PC-3 (cell line): ENCODE measurements around the gene UCK2.
A peak's percentile ranks its signal among the peaks of the same experiment; 100 is the strongest.

Experiments used
- EZH2 ChIP-seq: fragments of 300-600 bp; sonication (generic); IDR thresholded peaks from one replicate; pipeline ENCODE4 v1.6.1; 2017; ENCODE audit warnings: antibody characterized with exemption, mild to moderate bottlenecking, low read length; ENCODE audit not compliant: unreplicated experiment
- EZH2phosphoT487 ChIP-seq: fragments of 300-600 bp; sonication (generic); IDR thresholded peaks from 2 replicates; pipeline ENCODE4 v1.6.1; 2018; ENCODE audit warnings: mild to moderate bottlenecking, antibody characterized with exemption, low read length, borderline replicate concordance
- TF ChIP-seq, protein P1 (sequence below): fragments of 300-600 bp; sonication (generic); conservative IDR thresholded peaks from 2 replicates; pipeline ENCODE4 v1.5.1; 2017; ENCODE audit warnings: antibody characterized with exemption, low read depth, mild to moderate bottlenecking, low read length

DNA sequence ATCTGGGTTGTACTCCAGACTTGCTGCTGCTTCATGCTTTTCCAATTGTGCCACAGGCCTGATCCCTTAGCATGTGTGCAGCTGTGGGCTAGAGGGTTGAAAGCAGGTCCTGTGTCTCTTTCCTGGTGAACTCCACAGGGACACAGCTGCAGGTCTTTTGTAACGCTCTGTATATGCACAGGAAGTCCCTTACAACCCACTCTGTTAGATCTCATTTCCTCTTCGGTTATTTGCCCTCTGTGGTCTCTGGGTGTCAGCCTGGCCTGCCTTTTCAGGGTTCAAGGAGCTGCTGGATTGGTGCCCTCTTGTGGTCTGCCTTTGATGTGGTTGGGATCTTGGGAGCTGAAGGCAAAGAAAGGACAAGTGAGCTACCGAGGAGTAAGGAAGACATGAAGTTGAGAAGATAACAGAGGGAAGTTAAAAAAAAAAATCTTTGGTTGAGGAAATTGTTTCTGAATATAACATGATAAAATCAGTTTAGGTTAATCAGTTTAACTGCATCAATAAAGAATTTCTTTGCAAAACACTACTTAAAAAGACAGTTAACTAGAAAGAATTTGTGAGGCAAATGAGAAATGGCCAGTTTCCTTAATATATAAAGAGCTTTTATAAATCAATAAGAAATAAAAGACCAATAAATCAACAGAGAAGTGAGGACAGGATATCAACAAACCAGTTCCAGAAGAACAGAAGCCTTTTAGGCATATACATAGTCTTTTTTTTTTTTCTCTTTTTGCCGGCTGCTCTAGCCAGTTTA, 44.1 kb downstream of the UCK2 start:
- TF ChIP-seq, protein P1, sequence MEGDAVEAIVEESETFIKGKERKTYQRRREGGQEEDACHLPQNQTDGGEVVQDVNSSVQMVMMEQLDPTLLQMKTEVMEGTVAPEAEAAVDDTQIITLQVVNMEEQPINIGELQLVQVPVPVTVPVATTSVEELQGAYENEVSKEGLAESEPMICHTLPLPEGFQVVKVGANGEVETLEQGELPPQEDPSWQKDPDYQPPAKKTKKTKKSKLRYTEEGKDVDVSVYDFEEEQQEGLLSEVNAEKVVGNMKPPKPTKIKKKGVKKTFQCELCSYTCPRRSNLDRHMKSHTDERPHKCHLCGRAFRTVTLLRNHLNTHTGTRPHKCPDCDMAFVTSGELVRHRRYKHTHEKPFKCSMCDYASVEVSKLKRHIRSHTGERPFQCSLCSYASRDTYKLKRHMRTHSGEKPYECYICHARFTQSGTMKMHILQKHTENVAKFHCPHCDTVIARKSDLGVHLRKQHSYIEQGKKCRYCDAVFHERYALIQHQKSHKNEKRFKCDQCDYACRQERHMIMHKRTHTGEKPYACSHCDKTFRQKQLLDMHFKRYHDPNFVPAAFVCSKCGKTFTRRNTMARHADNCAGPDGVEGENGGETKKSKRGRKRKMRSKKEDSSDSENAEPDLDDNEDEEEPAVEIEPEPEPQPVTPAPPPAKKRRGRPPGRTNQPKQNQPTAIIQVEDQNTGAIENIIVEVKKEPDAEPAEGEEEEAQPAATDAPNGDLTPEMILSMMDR = peak; percentile 61
- TF ChIP-seq EZH2phosphoT487 (no peak), EZH2 (no peak)
